GM19043 (cell line): Measurements from ENCODE around the gene RPTOR.
"Not testable (repeated sequence)": the region's sequence is repeated elsewhere in the genome, so short reads cannot be mapped to it uniquely, and the experiment has no call there.

Experiments used
- ATAC-seq: cut with Tn5 transposase; IDR thresholded peaks from one replicate; pipeline ENCODE4 v1.9.1; 2021; ENCODE audit warnings: low read depth; ENCODE audit not compliant: unreplicated experiment

The RPTOR gene

DNA sequence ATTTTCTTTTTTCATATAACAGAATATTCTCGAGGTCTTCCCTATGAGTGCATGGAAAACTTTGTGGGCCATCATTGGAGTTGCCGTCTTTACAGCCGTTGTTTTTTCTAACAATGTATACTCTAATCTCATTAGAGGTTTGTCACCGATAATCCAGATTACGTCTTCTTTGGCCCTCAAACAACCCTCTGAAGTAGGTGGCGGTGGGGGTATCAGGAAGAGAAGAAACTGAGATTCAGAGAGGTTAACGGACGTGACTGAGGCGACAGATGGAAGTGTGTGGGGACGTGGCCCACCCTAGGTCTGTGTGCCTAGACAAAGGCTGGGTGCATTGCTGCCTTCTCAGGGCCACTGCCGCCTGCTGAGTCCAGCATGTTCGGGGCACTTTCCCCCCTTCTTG lies 63.7 kb downstream of the RPTOR start:
- no peak for ATAC-seq

- no peak for ATAC-seq
Observed at GRCh38 chr17:80609757-80610156, 65.1 kb downstream of the RPTOR start.

DNA sequence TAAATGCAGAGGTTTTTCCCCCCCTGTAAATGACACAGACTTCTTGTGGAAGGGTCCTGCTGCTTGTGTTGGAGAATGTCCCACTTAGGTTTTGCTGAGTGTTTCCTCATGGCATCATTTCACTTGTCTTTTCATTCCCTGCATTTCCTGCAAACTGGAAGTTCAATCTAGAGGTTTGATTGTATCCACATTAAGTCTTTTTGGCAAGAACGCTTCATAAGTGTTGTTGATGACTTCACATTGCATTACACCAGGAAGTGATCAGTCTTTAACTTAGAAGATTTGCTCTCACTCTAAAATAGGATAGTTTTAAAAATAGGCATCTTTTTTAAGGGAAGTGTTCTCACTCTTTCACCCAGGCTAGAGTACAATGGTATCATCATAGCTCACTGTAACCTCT lies 67.2 kb downstream of the RPTOR start:
- ATAC-seq = no peak

- ATAC-seq = no peak
Observed at GRCh38 chr17:80612997-80613731, 68.5 kb downstream of the RPTOR start.

GRCh38 chr17:80613732-80614071 lies 69.1 kb downstream of the RPTOR start:
- ATAC-seq = no peak

GRCh38 chr17:80614332-80615047 lies 69.9 kb downstream of the RPTOR start:
- ATAC-seq = no peak

DNA sequence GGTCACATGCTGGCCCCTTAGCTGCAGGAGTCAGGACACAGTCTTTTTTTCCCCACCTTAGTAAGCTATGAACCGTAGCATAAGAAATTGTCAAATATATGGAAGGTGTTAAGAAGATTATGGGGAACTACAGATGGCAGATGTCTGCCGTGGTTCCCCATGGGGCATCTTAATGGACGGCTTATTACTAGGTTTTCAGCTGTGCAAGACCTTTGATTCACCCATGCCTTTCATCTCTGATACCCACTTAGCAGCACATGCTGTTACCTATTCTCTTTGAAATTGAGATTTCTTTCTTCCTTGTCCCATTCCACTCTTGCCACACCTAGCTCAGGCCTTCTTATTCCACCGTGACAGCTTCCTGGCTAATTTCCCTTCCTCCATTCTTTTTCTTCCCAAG lies 70.7 kb downstream of the RPTOR start:
- no peak for ATAC-seq

DNA sequence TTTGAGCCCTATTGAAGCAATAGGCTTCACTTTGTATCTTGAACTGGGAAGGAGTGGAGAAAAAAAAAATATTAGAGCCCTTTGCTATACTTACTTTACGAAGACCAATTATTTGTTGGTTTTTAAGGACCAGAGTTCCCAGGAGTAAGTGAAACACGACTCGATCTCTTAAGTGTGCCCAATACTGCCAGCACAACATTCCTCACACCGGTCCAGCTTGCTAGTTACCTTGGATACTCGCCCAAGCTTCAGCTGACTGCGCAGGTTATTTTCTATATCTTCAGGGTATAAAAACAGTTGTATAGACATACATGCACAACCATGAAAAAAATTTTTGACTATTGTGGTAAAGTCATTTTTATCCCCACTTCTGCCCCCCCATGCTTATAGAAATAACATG lies 72.1 kb downstream of the RPTOR start:
- ATAC-seq = no peak

- ATAC-seq = no peak
Observed at GRCh38 chr17:80618304-80618703, 73.7 kb downstream of the RPTOR start.

GRCh38 chr17:80619535-80620235 lies 75.0 kb downstream of the RPTOR start:
- no peak for ATAC-seq

DNA sequence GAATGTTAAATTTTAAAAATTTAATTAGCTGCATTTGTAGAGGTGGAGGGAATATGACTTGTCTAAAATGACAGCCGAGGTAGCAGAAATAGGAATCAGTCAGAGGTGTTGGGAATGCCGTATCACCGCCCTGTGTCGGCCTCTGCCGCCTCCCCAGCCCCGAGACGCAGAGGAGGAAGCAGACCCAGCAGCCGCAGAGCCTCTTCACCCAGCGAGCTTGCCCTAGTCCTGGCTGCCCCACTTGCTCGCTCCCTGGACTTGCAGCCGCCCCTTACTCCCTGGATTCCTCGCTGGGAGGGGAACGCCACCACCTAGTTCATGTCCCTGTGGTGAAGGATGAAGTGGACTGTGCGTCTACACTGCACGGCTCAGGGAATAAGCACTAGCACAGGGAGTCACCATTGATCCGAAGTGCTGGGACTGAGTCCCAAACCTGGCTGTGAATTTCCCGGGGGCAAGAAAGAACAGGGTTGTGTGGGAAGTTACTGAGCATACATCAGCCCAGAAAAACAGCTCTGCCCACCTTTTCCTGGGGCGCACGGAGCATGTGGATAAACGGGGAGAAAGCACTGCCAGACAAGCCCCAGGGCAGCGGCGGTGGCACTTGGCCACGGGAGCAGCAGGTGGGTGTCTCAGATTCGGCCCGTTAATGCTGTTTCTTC lies 76.8 kb downstream of the RPTOR start:
- ATAC-seq = no peak

DNA sequence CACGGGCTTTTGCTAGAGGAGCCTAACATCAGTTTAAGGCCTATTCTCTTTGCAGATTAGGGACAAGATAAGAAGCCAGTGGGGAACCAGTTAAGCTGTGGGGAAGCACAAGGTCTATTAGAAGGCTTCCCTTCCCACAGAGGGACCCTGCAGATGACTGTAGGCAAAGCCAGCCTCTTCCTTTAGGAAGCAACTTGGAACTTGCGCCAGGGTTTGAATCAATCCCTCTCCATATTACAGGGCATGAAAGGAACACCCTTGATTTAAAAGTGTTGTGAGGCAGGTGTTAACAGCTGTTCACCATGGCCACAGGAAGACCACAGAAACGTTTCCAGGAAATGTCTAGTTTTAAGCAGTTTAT lies 77.3 kb downstream of the RPTOR start:
- no peak for ATAC-seq

DNA sequence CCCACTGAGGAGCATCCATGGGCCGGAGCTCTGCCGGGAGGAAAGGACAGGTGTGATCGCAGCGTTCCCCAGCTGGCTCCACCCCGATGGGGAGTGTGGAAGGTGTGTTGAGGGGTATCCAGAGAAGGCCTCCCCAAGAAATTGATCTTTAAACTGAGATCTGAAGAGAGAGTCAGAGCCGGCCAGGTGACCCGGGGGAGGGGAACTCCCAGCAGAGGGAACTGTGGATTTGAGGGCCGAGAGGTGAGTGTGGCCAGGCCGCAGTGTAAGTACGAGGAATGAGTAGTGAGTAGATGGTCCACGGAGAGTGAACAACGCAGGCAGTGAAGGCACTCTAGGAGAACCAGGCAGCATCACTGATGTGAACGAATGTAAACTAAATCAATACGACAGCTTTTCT lies 80.2 kb downstream of the RPTOR start:
- no peak for ATAC-seq

DNA sequence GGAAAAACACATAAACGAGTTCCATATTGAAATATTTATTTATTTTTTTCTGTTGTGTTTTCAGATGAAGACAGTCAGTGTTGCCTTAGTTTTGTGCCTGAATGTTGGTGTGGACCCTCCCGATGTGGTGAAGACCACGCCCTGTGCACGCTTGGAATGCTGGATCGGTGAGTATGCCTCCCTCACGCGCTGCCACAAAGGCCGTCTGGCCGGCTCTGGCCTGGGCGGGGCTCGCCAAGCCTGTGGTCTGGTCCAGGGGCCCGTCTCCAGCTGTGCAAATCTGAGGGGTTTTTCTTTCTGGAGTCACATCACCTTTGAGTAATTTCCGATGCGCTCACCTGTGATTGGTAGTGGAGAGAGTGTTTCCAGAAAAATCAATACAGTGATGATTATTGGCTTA lies 81.0 kb downstream of the RPTOR start:
- ATAC-seq = no peak

DNA sequence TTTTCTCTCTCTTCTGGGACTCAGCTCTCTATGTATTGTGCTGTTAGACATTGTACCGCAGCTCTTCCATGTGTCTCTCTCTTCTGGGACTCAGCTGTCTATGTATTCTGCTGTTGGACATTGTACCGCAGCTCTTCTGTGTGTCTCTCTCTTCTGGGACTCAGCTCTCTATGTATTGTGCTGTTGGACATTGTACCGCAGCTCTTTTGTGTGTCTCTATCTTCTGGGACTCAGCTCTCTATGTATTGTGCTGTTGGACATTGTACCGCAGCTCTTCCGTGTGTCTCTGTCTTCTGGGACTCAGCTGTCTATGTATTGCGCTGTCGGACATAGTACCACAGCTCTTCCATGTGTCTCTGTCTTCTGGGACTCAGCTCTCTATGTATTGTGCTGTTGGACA lies 84.2 kb downstream of the RPTOR start:
- not testable (repeated sequence) for ATAC-seq

- ATAC-seq = no peak
Observed at GRCh38 chr17:80629298-80630028, 84.8 kb downstream of the RPTOR start.

DNA sequence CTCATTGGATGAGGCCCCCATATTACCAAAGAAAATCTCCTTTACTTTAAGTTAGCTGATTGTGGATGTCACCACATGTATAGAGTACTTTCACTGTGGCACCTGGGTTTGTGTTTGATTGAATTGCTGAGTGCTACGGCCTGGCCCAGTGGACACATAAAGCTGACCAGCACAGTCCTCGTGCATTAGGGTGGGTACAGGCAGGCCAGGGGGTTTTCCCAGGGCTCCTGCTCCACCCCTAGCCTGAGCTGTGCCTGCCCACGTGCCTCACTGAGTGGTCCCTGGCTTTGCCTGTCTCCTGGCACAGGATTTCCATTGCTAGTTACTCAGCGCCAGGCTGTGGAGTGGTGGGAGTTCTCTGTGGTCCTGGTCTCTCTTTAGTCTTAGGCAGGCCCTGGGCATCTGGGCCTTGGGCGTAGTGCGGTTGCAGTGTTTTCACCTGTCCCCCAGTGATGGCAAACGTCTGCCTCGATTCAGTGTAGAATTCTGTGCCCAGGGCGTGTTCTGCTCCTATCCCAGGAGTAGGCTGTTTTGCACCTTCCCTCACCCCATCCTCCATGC lies 86.0 kb downstream of the RPTOR start:
- no peak for ATAC-seq

DNA sequence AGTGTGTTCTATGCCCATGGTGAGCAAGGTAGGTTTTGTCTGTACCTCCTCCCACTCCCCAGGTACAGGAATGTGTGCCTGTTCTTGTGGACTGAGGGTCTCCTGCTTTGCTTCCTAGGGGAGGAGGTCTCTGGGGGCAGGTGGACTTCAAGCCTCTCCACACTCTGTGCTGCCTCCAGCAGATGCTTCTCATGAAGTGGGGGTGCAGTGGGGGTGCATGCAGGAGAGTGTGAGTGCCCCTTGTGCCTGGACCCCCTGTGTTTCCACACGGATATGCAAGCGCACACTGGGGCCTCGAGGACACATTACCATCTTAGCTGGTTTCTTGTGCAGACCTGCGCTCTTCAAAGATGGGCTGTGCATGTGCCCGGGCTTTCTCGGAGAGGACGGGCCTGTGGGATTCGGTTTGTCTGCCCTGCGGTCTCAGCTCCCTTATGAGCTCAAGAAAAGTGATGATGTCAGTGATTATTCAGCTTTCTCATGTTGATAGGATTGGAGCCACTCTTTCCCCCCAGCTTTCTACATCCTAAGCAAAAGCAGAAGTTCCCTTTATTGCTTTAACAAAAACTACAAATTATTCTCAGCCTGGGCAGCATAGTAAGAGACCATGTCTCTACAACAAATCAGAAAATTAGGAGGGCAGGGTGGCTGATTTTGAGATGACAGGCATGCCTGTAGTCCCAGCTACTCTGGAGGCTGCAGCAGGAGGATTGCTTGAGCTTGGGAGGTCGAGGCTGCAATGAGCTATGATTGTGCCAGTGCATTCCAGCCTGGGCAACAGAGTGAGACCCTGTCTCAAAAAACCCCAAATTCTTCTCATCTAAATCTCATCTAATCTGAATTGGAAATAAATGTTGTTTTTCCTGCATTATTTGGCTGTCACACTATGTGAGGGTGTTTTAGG lies 86.8 kb downstream of the RPTOR start:
- no peak for ATAC-seq

DNA sequence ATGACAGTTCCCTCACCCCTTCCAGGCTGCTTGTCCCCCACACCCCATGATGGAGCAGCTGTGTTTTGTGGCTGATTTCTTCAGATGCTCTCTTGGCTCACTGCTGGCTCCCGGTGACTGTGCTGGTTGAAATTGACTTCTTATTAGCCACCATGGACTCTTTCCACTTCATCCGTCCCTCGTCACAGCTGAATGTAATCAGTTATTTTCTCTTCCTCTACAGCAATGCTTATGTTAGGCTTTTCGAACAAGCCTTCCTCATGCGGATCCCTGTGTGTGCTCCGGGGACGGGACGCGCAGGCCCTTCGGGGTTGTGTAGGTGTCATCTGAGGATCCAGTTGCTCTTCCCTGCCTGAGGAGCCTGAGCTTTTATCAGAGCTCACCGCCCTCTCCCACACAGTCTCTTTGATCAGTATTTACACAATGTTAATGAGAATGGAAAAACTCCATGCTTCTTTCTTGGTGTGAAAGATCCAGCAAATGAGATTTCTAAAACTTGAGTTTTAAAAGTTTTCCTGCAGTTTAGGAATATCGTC lies 87.5 kb downstream of the RPTOR start:
- no peak for ATAC-seq
